Lower lobe of right lung (tissue), 2 donors: ENCODE results near the gene S100A6. TPM values are rescaled to one million over a fixed set of nuclear protein-coding genes. Genes with fewer than 3 reads are reported as not detected.
"Not testable (repeated sequence)": the region's sequence is repeated elsewhere in the genome, so short reads cannot be mapped to it uniquely, and the experiment has no call there.

Experiments
- ATAC-seq, 2 donors: fragments of 200-7000 bp; cut with Tn5 transposase; one replicate each; pipeline ENCODE4 v1.9.1; 2020 to 2022; ENCODE audit warnings: mild to moderate bottlenecking in 2 of 2, moderate library complexity in 2 of 2
- DNase-seq: peaks from one replicate; pipeline ENCODE4 v3.0.0-alpha.2; 2020
- H3K27ac ChIP-seq: fragments of 200-600 bp; one replicate; pipeline ENCODE4 v1.8.0; 2022
- H3K27me3 ChIP-seq: fragments of 200-600 bp; one replicate; pipeline ENCODE4 v1.8.0; 2022; ENCODE audit warnings: low read depth
- H3K36me3 ChIP-seq: fragments of 200-600 bp; one replicate; pipeline ENCODE4 v1.8.0; 2022; ENCODE audit warnings: mild to moderate bottlenecking
- H3K4me1 ChIP-seq: fragments of 200-600 bp; one replicate; pipeline ENCODE4 v1.8.0; 2022
- H3K4me3 ChIP-seq: fragments of 200-600 bp; one replicate; pipeline ENCODE4 v1.8.0; 2022; ENCODE audit warnings: mild to moderate bottlenecking
- H3K9me3 ChIP-seq: fragments of 200-600 bp; one replicate; pipeline ENCODE4 v1.8.0; 2022
- intact Hi-C: fragments of 100-400 bp; cut with DNase I; formaldehyde crosslinking; loops from one replicate; pipeline ENCODE4 v1.11.0; 2022
- long read RNA-seq: library from polyadenylated mRNA; unstranded; transcript quantifications from one replicate; pipeline ENCODE4 v2.0.0, GENCODE V29; 2021
- total RNA-seq: library from RNA; stranded (reverse); fragmentation: NEBNext Ultra II Directional; extraction: Animal tissue kit (Norgen Biotek cat#: 25700); gene quantifications from one replicate; pipeline ENCODE4 v1.2.1, GENCODE V29; 2021
- TF ChIP-seq, protein P1 (sequence below): fragments of 200-600 bp; IDR thresholded peaks from one replicate; pipeline ENCODE4 v1.8.0; 2022; ENCODE audit warnings: antibody characterized with exemption, mild to moderate bottlenecking
- donor health status: DM: no; HTN: yes; CAD: no; lungs with severe emphysema.

The S100A6 gene
- total RNA-seq, result 1,109 TPM
- long read RNA-seq, transcript S100A6-201 (3 exons, 665 nt), result major isoform, 447 of 475 reads
- long read RNA-seq, transcript S100A6-205 (3 exons, 673 nt), result minor isoform, 9 of 475 reads
- long read RNA-seq, partial matches to known transcripts, result 11 of 475 reads
- long read RNA-seq, other reads (novel, unspliced or antisense), result 7 of 475 reads

DNA sequence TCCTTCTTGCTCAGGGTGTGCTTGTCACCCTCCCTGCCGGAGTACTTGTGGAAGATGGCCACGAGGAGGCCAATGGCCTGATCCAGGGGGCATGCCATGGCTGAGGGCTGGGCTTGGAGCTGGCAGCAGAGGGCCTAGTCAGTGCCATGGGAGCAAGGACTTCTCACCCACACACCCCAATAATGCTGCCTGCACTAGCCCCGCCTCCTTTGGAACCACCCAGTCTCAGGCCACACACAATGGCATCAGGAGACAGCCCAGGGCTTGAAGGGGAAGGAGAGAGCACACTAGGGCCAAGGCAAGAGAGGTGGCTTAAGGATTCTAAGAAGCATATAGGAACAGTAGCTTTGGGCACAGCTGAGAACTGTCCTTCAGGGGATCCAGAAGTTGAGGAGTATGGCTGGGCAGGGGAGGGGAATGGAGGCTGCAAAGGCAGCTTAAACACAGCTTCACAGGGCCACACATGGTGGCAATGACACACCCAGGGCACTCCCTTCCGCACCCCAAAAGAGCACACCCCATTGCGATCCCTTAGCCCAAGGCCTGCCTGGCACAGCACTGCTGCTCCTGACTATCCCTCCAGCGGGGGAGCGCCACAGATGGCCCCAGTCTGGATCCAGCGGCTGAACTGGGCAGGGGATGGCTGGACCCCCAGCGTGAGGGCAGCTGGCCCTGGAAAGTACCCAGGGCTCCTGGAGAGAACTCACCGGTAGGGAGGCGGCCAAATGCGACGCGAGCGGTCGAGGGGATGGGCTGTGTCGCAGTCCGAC lies at the start of gene S100A6:
Gene S100A6 (minus strand): TSS at position 750 of the 770 bp plus-strand sequence. CDS start 652 bp downstream, at position 98.
- Histone ChIP-seq H3K36me3 (peaks cover 12% of the 10 kb centered on the region), H3K27ac (peak within 1 kb of the TSS; percentile 100)
- DNase-seq, result peak; percentile 85

DNA sequence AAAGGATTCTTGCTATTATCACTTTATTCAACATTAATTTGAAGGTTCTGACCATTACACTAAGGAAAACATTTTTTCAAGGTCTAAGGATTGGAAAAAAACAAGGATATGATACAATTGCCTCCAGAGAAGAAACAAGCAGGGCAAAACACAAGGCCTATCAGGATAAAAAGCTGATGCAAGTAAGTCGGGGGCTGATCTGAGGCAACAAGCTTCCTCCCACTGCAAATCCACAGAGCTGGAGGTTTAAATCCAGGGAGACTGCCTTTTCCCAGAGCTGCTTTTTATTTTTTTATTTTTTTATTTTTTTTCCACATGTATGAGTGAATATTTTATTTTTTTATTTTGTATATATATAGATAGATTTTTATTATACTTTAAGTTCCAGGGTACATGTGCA lies 49.2 kb upstream of the S100A6 start:
- no peak overlapping the region for H3K27ac ChIP-seq
- no peaks in the 10 kb centered on the region for H3K9me3 ChIP-seq
- H3K36me3 ChIP-seq, result no peaks in the 10 kb centered on the region
- no peaks in the 10 kb centered on the region for H3K27me3 ChIP-seq
- no peak overlapping the region for H3K4me3 ChIP-seq
- TF ChIP-seq, protein P1, sequence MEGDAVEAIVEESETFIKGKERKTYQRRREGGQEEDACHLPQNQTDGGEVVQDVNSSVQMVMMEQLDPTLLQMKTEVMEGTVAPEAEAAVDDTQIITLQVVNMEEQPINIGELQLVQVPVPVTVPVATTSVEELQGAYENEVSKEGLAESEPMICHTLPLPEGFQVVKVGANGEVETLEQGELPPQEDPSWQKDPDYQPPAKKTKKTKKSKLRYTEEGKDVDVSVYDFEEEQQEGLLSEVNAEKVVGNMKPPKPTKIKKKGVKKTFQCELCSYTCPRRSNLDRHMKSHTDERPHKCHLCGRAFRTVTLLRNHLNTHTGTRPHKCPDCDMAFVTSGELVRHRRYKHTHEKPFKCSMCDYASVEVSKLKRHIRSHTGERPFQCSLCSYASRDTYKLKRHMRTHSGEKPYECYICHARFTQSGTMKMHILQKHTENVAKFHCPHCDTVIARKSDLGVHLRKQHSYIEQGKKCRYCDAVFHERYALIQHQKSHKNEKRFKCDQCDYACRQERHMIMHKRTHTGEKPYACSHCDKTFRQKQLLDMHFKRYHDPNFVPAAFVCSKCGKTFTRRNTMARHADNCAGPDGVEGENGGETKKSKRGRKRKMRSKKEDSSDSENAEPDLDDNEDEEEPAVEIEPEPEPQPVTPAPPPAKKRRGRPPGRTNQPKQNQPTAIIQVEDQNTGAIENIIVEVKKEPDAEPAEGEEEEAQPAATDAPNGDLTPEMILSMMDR, result no peak
- intact Hi-C loops, result no loop called here
- H3K4me1 ChIP-seq, result no peaks in the 10 kb centered on the region
- no peak for DNase-seq
- ATAC-seq, result no peak

More for the DNA sequence above, at the start of gene S100A6:
- intact Hi-C loops, result no loop called here
- Histone ChIP-seq H3K4me3 (peak within 1 kb of the TSS; percentile 98), H3K9me3 (no peaks in the 10 kb centered on the region), H3K4me1 (peaks cover 50% of the 10 kb centered on the region), H3K27me3 (no peaks in the 10 kb centered on the region)
- TF ChIP-seq, protein P1, result no peak
- peak; percentile 71 to 78 for ATAC-seq

DNA sequence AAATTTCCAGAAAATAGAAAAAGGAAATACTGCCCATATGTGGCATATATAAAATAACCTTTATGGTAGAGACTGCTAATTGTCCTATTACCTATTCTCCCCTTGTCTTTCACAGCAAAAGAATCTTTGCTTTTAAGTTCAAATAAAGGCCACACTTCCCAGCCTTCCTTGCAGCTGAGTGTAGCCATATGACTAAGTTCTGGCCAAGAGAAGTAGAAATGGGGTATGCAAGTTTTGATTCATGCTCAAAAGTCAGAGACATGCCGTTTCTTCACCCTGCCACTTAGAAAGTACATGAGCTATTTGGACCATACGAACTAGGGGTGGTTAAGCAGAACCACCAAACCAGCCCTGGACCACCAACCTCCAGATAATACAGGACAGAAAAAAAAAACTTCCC lies 48.2 kb upstream of the S100A6 start:
- H3K36me3 ChIP-seq, result no peaks in the 10 kb centered on the region
- intact Hi-C loops, result no loop called here
- TF ChIP-seq, protein P1, result no peak
- ATAC-seq, result no peak
- H3K4me1 ChIP-seq, result no peaks in the 10 kb centered on the region
- H3K27ac ChIP-seq, result no peak overlapping the region
- H3K27me3 ChIP-seq, result no peaks in the 10 kb centered on the region
- DNase-seq, result no peak
- no peaks in the 10 kb centered on the region for H3K9me3 ChIP-seq
- no peak overlapping the region for H3K4me3 ChIP-seq

DNA sequence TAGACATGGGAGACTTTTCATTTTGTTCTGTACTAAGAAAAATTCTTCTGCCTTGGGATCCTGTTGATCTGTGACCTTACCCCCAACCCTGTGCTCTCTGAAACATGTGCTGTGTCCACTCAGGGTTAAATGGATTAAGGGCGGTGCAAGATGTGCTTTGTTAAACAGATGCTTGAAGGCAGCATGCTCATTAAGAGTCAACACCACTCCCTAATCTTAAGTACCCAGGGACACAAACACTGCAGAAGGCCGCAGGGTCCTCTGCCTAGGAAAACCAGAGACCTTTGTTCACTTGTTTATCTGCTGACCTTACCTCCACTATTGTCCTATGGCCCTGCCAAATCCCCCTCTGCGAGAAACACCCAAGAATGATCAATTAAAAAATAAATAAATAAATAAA lies 47.7 kb upstream of the S100A6 start:
- H3K4me3 ChIP-seq, H3K9me3 ChIP-seq, H3K27me3 ChIP-seq, DNase-seq, intact Hi-C loops, ATAC-seq, H3K27ac ChIP-seq, H3K36me3 ChIP-seq, H3K4me1 ChIP-seq: not testable (repeated sequence)

DNA sequence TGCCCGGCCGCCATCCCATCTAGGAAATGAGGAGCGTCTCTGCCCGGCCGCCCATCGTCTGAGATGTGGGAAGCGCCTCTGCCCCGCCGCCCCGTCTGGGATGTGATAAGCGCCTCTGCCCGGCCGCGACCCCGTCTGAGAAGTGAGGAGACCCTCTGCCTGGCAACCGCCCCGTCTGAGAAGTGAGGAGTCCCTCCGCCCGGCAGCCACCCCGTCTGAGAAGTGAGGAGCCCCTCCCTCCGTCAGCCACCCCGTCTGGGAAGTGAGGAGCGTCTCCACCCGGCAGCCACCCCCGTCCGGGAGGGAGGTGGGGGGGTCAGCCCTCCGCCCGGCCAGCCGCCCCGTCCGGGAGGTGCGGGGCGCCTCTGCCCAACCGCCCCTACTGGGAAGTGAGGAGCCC lies 47.0 kb upstream of the S100A6 start:
- H3K9me3 ChIP-seq, H3K27ac ChIP-seq, DNase-seq, intact Hi-C loops, H3K4me3 ChIP-seq, H3K36me3 ChIP-seq, H3K27me3 ChIP-seq, H3K4me1 ChIP-seq, ATAC-seq: not testable (repeated sequence)

DNA sequence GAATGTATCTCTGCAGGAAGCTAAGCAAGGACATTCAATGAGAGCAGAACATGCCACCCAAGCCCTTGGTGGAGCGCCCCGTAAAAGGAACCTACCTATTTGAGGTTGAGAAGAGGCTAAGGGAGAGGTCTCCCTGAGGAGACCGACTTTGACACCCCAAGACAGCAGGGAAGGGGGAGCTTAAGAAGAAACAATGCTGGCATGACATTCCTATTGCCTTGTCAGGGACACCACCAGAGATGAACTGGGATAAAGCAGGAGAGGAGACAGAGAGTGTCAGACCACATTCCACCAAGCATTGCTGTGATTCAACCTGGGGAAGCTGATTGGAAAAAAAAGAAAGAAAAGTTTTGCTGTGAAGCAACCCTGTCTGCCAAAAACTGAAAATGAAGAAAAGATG lies 43.1 kb upstream of the S100A6 start:
- intact Hi-C loops, result no loop called here
- no peak for ATAC-seq
- Histone ChIP-seq H3K4me3 (no peak overlapping the region), H3K36me3 (no peaks in the 10 kb centered on the region), H3K27ac (no peak overlapping the region), H3K4me1 (peaks cover under 1% of the 10 kb centered on the region), H3K27me3 (no peaks in the 10 kb centered on the region), H3K9me3 (no peaks in the 10 kb centered on the region)
- DNase-seq, result no peak
- TF ChIP-seq, protein P1, result no peak
